HG02885 (cell line): ENCODE measurements around the gene GKAP1.
"Not testable (repeated sequence)": the region's sequence is repeated elsewhere in the genome, so short reads cannot be mapped to it uniquely, and the experiment has no call there.

Source experiments
- ATAC-seq: cut with Tn5 transposase; IDR thresholded peaks from one replicate; pipeline ENCODE4 v1.9.1; 2021; ENCODE audit warnings: mild to moderate bottlenecking; ENCODE audit not compliant: unreplicated experiment, poor library complexity

Gene GKAP1

DNA sequence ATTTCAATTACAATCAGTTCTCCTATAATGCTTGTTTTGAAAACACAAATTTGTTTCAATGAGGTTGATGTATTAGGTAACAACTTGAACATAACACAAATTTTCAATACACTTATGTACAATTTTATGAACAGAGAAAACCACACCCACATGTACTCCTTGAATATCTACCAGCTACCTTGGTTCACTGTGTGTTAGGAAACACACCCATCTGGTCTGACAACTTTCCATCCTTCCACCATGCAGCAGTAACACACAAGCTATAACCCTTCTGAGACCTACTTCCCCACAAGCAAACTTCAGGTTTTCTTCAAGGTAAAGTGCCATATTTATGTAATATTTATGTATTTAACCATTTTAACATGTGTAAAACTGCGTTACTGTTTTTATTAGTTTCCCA, 73.4 kb downstream of the GKAP1 start:
- no peak for ATAC-seq

DNA sequence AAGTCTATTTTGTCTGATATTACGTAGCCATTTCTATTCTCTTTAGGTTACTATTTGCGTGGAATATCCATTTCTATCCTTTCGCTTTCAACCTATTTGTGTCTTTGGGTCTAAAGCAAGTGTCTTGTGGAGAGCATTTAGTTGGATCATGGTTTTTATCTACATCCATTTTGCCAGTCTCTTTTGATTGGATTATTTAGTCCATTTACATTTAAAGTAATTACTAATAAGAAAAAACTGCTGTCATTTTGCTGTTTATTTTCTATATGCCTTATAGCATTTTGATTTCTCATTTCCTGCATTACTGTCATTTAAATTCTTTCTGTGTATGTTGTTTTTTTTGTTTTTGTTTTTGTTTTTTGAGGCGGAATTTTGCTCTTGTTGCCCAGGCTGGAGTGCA, 83.8 kb downstream of the GKAP1 start:
- no peak for ATAC-seq

DNA sequence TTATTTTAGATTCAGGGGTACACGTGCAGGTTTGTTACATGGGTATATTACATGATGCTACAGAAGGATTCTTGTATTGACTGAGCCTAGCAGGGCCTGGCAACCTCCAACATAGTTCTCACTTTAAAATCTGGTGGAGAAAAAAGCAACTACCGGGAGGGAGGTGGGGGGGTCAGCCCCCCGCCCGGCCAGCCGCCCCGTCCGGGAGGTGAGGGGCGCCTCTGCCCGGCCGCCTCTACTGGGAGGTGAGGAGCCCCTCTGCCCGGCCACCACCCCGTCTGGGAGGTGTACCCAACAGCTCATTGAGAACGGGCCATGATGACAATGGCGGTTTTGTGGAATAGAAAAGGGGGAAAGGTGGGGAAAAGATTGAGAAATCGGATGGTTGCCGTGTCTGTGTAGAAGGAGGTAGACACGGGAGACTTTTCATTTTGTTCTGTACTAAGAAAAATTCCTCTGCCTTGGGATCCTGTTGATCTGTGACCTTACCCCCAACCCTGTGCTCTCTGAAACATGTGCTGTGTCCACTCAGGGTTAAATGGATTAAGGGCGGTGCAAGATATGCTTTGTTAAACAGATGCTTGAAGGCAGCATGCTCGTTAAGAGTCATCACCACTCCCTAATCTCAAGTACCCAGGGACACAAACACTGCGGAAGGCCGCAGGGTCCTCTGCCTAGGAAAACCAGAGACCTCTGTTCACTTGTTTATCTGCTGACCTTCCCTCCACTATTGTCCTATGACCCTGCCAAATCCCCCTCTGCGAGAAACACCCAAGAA, 88.8 kb downstream of the GKAP1 start:
- ATAC-seq: not testable (repeated sequence)

DNA sequence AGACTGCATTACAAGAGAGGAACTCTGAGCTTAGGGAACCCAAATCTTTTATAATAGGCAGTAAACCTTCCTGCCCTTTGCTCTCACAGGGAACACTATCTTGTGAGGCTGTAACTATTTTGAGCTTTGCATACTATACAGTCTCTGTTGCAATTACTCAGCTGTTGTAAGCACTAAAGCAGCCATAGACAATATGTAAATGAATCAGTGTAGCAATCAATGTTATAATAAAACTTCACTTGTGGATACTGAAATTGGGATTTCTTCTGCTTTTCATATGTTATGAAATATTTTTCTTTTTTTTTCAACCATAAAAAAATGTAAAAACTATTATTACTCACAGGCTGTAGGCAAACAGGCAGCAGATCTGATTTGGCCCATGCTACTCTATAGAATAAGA, 93.1 kb downstream of the GKAP1 start:
- ATAC-seq: no peak

DNA sequence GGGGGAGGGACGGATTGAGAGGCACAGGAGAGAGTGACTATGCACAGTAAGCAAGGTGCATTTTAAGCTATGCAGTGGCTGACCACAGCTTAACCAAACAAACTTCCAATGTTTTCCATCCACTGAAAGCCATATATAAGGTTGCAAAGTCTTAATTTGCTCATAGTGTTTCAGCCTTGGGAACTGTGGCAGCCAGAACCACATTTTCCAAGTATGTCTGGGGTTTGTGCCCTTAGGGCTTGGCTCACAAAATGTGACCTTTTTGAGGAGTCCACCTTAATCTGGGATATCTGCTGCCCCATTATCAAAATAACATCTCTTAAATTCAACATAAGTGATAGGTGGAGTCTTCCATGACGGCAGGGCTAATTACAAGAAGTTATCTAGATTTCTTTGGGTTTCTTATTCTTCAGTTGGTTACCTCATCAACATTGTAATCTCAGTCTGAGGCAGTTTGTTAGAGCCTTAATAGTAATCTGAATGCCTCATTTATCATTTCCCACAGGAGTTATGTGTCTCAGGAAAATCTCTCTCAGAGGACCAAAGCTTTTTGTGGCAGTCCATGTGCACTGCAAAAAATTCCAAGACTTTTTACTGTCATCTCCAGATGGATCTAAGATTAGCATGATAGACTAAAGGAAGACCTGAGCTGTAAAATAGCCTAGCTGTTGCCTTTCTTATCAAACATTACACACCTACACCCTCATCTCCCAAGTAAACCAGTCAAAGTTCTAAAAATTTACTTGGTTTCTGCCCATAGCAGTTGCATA, 94.7 kb downstream of the GKAP1 start:
- no peak for ATAC-seq

DNA sequence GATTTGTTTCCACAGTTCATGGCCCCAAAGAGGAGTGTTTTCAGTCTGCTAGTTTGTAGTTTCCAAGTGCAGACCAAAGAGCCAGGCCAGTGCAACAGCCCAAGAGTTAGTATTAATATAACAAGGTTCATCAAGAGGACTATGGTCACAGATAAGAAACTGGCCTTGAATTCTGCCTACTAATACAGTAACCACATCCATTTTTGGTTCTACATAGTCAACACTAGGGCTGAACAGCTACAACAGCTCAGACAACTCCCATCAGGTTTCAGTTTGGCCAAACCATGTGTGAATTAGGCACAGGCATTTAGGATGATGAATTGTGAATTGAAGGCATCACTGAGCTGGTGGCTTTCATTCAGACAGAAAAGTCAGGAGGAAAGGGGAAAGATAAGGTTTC, 96.1 kb downstream of the GKAP1 start:
- ATAC-seq: no peak

DNA sequence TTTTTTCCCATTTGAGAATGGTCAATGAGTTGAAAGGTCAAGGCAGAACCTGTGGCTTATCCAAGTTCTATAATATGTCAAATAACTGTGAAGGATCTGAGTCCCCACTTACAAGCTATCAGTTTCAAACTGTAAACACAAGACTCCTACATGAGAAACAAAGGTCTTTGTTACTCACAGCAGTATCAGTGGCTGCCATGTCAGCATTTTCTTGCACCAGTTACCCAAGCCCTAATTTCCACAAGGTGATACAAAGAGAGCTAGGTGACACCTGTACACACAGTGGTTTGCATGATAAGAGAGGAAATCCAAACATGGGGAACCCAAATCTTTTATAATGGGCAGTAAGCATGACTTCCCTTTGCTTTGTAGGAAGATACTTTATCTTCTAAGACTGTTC, 101.8 kb downstream of the GKAP1 start:
- no peak for ATAC-seq

DNA sequence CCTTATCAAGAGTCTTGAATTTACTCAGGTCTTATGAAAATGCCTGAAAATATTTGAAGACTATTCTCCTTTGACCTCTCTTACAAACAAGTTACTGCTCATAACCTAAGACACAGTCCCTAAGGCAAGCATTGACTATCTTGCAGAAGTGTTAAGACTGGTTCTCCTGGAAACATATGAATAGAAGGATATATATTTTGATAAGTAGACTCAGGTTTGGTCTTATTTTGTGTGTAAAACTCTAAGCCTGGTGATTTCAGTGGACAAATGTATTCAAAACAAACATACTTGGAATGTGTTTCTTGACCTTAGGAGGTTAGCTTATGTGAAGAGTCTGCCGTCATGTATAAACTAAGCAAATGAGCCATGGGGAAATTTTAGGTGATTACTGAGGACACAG, 102.3 kb downstream of the GKAP1 start:
- no peak for ATAC-seq

DNA sequence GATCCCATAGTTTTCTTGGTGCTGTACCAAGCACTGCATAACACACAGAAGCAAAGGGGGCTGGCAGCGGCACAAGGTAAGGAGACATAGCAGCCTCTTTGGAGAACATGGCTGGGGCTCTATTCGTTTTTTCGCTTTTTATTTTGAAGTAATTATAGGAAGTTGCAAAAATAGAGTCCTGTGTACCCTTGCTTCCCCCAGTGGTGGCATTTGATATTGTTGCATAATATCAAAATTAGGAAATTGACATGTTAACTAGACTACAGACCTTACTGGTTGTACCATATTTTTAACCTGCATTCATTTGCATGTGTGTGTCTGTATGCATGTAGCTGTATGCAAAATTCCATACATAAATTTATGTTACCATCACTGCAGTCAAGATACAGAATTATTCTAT, 103.2 kb downstream of the GKAP1 start:
- no peak for ATAC-seq

DNA sequence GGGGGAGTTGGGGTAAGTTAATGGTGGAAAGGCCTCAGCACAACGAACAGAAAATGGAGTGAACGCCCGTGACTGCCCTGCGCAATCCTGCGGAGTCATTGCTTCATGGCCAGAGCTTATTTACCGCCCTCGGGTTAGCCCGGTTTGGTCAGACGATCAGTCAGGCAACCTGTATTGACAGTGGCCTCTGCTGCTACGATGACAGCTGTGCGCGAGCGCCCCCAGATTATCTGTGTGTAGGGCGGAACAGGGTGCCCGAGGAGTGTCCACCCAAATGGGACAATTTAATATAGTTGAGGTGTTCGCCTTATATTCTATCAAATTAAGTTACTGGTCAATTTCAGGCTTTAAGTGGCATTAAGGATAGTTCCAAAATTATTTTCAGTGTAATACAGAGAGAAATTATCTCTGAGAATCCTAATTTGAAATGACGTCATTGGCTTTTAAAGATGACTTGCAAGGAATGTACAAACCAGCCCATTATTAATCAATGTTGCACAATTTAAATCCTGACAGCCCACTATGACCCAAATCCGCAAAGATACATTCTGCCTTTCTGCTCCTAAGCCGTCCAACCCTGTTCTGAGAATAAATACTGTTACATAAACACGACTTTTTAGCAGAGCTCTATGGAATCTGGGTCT, 108.9 kb downstream of the GKAP1 start:
- peak; percentile 57 for ATAC-seq

DNA sequence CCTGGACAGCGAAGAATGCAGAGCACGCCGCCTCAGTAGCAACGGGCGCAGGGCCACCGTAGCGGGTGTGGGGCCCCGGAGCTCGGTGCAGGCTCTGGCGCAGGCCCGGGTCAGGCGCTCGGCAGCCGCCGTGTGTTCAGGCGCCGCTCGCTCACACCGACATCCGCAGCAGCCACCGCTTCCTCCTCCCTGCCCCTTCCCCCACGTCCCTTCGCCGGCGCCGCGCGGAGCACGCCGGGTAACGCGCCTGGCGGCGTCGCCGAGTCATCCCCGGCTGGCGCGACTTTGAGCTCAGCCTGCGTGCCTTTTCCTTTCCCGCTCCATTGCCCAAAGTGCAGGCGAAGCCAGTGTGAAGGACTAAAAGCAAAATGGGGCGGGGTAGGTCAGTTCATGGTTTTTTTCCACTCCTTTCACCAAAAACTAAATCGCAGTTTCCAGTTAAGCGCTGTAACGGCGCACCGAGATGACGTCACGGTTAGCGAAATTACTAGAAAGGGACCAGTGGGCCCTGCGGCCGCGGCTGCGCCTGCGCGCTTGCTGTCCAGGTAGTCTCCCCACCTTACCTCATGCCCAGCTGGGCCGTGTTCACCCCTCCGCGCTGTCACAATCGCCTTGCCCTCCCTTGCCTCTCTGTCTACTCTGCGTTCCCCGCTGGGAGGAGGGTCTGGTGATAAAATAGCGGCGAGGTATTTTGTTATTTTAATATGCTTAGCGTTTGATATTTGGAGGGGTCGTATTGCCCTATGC, 109.6 kb downstream of the GKAP1 start, which contains the start of gene UBQLN1:
TSS of gene UBQLN1 (minus strand) at position 191 of the 747 bp plus-strand sequence. CDS start 279 bp downstream, outside the sequence.
- ATAC-seq: peak; percentile 71

DNA sequence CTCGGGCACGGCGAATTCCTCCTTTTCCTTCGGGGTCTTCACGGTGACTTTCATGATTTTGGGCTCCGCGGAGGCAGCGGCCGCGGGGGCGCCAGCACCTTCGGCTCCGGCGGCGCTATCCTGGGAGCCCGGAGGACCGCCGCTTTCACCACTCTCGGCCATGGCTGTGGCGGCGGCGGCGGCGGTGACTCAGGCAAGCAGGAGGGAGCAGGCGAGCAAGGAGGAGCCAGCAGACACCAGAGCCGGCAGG, 110.1 kb downstream of the GKAP1 start:
- ATAC-seq: peak; percentile 41

DNA sequence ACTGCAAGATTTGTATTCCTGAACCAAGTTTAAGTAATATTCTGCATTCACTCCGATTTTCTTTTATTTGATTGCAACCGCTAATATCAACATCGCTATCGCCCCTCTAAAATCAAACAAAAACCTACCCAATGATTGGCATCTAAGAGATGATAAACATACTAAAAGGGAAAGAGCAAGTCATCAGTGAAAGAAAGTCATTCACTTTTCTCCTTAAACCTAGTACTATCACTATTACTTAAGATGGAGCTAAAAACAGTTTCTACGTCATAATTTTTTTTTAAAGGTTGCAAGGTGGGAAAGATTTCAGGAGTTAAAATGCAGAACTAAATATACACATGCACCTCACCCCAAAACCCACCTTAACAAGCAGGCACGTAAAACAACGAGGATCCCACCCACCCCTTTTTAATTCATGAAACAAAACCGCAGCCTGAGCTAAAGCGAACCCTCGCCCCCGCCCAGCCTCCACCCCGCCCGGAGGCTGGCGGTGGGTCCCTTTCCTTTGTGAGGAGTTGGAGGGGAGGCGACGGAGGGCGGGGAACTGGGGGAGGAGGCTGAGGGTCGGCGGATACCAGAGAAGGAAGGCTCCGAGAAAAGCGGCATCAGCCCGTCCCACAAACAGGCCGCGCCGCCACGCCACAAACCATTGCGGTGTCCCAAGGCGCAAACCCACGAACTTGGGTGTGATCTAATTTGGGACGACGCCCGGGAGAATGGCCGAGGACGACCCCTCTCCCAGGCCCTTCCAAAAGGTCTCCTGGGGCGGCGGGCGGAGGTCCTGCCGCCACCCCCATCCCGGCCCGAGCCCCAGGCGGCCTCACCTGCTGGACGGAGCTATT, 110.7 kb downstream of the GKAP1 start:
- ATAC-seq: peak; percentile 10

DNA sequence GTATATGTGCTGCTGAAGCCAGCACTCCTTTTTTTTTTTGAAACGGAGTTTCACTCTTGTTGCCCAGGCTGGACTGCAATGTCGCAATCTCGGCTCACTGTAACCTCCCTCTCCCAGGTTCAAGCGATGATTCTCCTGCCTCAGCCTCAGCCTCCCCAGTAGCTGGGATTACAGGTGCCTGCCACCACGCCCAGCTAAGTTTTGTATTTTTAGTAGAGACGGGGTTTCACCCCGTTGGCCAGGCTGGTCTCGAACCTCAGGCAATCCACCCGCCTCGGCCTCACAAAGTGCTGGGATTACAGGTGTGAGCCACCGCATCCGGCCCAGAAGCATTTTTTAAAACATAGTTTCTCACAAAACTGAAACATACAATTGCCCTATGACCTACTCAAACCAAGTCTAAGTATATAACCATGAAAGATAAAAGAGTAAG, 112.3 kb downstream of the GKAP1 start:
- peak; percentile 25 for ATAC-seq

DNA sequence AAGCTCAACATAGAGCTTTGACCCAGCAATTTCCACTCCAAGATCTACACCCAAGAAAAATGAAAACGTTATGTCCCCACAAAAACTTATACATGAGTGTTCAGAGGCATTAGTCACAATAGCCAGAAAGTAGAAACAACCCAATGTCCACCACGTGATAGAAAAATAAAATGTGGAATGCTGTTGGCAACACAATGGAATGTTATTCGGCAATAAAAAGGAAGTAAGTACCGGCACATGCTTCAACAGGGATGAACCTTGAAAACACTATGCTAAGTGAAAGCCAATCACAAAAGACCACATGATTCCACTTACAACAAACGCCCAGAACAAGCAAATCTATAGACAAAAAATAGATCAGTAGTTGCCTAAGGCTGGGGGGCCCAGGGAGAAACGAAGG, 115.8 kb downstream of the GKAP1 start:
- no peak for ATAC-seq

DNA sequence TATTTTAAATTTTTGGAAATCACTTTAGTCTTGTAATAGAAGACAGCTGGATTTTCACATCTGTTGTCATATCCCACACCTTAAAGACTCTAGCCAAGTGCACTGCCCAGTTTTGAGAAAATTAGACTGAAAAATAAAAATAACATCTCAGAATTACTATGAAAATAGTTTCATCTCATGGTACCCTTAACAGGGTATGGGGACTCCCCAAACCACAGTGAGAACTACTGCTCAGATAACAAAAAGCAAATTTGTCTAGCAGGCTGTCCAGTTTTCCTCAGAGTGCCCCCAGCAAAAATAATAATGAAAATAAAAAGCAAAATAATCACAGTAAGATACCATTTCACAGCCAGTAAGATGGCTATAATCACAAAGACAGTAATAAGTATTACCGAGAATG, 116.3 kb downstream of the GKAP1 start:
- ATAC-seq: no peak

DNA sequence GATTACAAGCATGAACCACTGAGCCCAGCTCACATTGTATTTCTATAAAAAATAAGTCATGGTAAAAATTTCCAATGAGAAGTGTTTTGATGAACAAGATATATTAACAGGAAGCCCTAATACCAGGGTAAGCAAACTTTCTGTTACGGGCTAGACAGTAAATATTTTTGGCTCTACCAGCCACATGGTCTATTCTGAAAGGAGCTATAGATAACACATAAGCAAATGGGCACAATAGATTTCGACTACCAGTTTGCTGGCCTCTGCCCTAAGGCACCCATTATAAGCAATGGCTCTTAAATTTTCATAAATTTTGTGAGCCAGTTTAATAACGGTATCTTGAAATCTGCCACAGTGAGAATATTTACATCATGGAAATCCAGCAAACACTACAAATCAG, 118.0 kb downstream of the GKAP1 start:
- ATAC-seq: peak; percentile 35

DNA sequence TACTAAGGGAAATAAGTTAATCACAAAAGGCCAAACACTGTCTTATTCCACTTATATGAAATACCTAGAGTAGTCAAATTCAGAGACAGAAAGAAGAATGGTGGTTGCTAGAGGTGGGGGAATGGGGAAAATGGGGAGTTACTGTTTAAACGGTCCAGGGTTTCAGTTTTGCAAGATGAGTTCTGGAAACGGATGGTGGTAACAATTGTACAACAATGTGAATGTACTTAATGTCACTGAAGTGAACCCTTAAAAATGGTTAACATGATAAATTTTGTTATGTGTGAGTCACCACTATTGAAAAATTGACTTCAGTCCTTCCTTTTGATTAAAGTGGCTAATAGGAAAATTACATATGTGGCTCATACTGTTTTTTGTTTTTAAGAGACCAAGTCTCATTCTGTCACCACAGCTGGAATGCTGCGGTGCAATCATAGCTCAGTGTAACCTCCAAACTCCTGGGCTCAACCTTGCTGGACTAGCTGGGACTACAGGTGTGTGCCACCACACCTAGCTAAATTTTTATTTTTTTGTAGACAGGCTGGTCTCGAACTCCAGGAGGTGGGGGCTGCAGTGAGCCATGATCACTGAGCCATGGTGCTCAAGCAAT, 118.5 kb downstream of the GKAP1 start:
- peak; percentile 39 for ATAC-seq

DNA sequence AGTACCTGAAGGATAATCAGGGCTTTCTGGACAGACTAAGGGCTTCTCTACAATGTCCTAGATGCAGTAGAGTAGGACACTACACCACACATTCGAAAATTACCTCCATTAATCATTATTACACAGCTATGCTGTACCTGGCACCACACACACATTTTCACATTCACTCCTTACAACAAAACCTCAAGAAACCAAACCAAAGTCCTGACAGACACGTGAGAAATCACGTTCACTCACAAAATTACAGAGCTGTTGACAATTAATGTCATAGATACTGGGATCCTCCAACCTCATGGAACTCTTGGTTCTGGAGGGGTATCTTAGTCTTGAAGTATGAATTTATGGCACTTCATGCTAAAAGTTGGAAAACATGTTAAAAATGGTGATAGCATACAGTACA, 126.1 kb downstream of the GKAP1 start:
- no peak for ATAC-seq
